Neural progenitor cell (in vitro differentiated cells): Measurements from ENCODE around the gene ACER2.

Source experiments
- CTCF ChIP-seq: fragments of 200-600 bp; sonication (generic); IDR thresholded peaks from 2 replicates; pipeline ENCODE4 v1.5.1; 2017; ENCODE audit warnings: antibody characterized with exemption, mild to moderate bottlenecking
- EZH2 ChIP-seq: fragments of 200-600 bp; sonication (generic); IDR thresholded peaks from 2 replicates; pipeline ENCODE4 v1.6.1; 2017; ENCODE audit warnings: antibody characterized with exemption, mild to moderate bottlenecking, moderate library complexity
- EZH2phosphoT487 ChIP-seq: fragments of 200-600 bp; sonication (generic); IDR thresholded peaks from 2 replicates; pipeline ENCODE4 v1.6.1; 2017; ENCODE audit warnings: antibody characterized with exemption

GRCh38 chr9:19424176-19424779 is 15.5 kb downstream of the ACER2 start:
- no peak for TF ChIP-seq EZH2
- TF ChIP-seq CTCF = no peak
- TF ChIP-seq EZH2phosphoT487 = no peak
